IPS-18a (cell line): ENCODE results near the gene C3orf38.

ENCODE experiments used
- H3K27ac ChIP-seq: one replicate; pipeline ENCODE4 v1.5.1; 2013; ENCODE audit warnings: low read length
- H3K27me3 ChIP-seq: one replicate; pipeline ENCODE4 v1.6.1; 2013; ENCODE audit warnings: mild to moderate bottlenecking, low read length; ENCODE audit not compliant: control insufficient read depth, insufficient read depth
- H3K36me3 ChIP-seq: one replicate; pipeline ENCODE4 v1.6.1; 2013; ENCODE audit warnings: low read depth, low read length; ENCODE audit not compliant: control insufficient read depth
- H3K4me1 ChIP-seq: one replicate; pipeline ENCODE4 v1.6.1; 2013; ENCODE audit warnings: low read depth, low read length; ENCODE audit not compliant: control insufficient read depth
- H3K4me3 ChIP-seq: one replicate; pipeline ENCODE4 v1.5.1; 2013; ENCODE audit warnings: low read length
- H3K9ac ChIP-seq: one replicate; pipeline ENCODE4 v1.6.1; 2013; ENCODE audit warnings: mild to moderate bottlenecking, low read length, moderate library complexity
- H3K9me3 ChIP-seq: one replicate; pipeline ENCODE4 v1.6.1; 2013; ENCODE audit warnings: low read depth, low read length; ENCODE audit not compliant: control insufficient read depth

C3orf38 gene

DNA sequence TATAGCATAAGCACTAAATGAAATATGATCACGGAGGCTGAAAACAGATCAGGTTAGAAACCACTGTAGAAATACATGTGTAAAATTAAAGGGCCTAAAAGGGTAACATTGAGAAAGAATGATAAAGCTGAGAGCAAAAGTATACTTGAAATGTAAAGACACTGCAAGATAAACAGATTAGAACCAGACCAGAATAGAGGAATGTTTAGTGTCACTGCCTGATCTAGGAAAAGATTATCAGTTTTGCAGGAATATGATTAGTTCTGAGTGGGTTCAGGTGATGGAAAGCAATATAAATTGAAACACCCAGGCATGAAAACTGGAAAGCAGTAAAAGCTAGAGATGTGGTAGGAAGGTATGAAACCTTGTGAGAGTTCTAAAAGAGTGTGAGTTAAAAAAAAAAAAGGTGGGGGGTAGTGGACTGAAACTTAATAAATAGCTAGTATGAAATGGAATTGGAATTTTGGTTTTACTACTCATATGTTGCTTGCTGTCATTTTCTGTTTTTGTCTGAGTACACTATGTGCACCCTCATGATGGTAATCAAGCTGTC is 16.0 kb upstream of the C3orf38 start:
- Histone ChIP-seq H3K4me1 (no peaks in the 10 kb centered on the region), H3K9me3 (no peaks in the 10 kb centered on the region), H3K9ac (no peak overlapping the region), H3K27ac (no peak overlapping the region), H3K36me3 (peaks cover 3% of the 10 kb centered on the region), H3K27me3 (no peaks in the 10 kb centered on the region), H3K4me3 (no peak overlapping the region)

DNA sequence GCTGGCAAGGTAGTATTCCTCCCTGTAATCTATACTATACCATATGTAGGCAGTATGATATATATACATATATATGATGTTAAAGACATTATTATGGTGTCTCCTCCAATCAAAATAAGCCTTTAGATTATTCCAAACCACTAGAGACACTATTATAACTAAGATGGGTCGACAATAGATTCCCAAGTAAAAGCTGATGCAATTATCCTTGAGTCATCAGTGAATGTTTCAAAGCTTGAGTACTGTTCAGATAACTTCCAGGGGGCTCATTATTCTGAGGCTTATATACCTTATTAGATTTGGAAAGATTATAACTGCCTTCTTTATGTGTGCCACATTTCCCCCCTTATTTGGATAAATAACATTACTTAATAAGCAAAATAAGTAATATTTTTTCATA is 11.9 kb upstream of the C3orf38 start:
- H3K4me3 ChIP-seq: no peak overlapping the region
- no peak overlapping the region for H3K27ac ChIP-seq
- no peak overlapping the region for H3K9ac ChIP-seq
- peaks cover 13% of the 10 kb centered on the region for H3K4me1 ChIP-seq
- no peaks in the 10 kb centered on the region for H3K9me3 ChIP-seq
- peaks cover 24% of the 10 kb centered on the region for H3K36me3 ChIP-seq
- no peaks in the 10 kb centered on the region for H3K27me3 ChIP-seq

DNA sequence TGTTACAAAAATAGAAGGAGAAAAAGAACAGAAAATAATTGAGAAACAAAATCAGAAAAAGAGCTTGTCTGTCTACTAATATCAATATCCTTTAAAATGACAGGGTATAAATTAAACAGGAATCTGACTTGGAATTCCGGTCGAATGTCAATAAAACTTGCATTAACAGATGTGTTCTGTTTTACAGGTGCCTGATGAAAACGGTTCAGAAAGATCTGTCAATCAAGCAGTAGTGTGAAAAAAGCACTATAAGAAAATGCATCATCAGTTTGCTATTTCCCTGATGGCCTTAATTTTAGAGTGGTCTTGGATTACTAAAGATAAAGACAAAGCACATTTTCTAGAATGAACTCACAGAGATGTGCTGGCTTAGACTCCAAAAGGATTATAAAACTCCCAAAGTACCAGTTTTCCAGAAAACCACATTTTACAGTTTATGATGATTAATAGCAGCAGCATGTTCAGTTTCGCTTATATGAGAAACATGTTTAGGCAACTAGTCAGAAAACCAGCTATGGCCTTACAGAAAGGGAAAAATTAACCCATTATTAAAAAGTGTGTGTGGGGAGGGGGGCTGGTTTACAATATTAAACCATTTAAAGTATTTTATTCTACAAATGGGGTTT is 8.2 kb upstream of the C3orf38 start:
- H3K9ac ChIP-seq: no peak overlapping the region
- no peak overlapping the region for H3K27ac ChIP-seq
- peaks cover 15% of the 10 kb centered on the region for H3K4me1 ChIP-seq
- H3K4me3 ChIP-seq: no peak overlapping the region
- no peaks in the 10 kb centered on the region for H3K9me3 ChIP-seq
- peaks cover 24% of the 10 kb centered on the region for H3K36me3 ChIP-seq
- H3K27me3 ChIP-seq: no peaks in the 10 kb centered on the region

DNA sequence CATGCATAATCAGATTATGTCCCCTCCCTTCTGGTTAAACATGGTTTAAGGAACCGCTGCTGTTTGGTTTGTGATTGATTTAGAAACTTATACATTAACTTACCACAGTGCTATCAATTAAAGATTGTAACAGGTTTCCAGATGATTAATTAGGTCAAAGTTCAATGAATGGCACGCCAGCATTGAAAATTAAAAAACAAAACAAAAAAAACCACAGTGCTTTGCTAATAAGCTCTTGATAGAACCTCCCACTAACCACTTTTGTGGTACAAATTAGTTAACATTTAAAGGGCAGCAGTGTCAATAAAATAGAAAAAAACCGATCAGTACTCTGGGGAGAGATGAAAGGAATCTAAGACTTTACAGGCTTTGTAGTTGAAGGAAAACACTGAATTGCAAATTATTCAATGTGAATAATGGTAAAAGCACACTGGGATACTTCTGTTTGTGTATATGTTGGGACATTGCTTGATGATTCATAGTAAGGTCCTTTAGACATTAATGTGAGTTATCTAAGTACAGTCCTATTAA is 7.6 kb upstream of the C3orf38 start:
- no peak overlapping the region for H3K9ac ChIP-seq
- H3K9me3 ChIP-seq: no peaks in the 10 kb centered on the region
- peaks cover 24% of the 10 kb centered on the region for H3K36me3 ChIP-seq
- peaks cover 15% of the 10 kb centered on the region for H3K4me1 ChIP-seq
- H3K27me3 ChIP-seq: no peaks in the 10 kb centered on the region
- no peak overlapping the region for H3K4me3 ChIP-seq
- no peak overlapping the region for H3K27ac ChIP-seq

DNA sequence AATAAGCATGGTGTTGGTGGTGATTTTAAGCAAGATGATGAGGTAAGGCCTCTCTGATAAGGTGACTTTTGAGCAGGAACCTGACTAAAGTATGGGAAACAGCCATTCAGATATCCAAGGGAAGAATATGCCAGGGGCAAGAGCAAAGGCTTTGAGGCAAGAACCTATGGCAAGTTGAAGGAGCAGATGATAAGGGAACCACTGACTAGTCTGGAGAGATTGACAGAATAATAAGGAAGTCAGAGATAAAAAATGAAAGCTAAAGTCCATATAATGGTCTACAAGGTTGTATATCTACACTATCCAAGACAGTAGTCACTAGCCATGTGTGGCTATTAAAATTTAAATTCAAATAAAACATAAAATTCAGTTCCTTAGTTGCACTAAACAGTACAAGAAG is 2.5 kb upstream of the C3orf38 start:
- Histone ChIP-seq H3K9ac (no peak overlapping the region), H3K36me3 (no peaks in the 10 kb centered on the region), H3K4me3 (no peak overlapping the region), H3K4me1 (peaks cover 15% of the 10 kb centered on the region), H3K27me3 (no peaks in the 10 kb centered on the region), H3K9me3 (no peaks in the 10 kb centered on the region), H3K27ac (no peak overlapping the region)

DNA sequence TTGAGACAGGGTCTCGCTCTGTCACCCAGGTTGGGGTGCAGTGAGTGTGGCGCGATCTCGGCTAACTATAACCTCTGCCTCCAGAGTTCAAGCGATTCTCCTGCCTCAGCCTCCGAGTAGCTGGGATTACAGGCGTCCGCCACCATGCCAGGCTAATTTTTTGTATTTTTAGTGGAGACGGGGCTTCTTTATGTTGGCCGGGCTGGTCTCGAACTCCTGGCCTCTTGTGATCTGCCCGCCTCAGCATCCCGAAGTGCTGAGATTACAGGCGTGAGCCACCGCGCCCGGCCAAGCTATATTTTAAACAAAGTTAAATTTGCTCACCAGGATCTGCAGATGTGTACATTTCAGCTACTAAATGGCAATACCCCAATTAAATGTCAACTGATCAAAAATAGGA is 1.1 kb upstream of the C3orf38 start:
- Histone ChIP-seq H3K27ac (no peak overlapping the region), H3K9ac (peak overlapping the region; percentile 91), H3K4me3 (peak overlapping the region; percentile 96), H3K4me1 (peaks cover 8% of the 10 kb centered on the region), H3K36me3 (peaks cover 8% of the 10 kb centered on the region), H3K27me3 (no peaks in the 10 kb centered on the region), H3K9me3 (no peaks in the 10 kb centered on the region)

DNA sequence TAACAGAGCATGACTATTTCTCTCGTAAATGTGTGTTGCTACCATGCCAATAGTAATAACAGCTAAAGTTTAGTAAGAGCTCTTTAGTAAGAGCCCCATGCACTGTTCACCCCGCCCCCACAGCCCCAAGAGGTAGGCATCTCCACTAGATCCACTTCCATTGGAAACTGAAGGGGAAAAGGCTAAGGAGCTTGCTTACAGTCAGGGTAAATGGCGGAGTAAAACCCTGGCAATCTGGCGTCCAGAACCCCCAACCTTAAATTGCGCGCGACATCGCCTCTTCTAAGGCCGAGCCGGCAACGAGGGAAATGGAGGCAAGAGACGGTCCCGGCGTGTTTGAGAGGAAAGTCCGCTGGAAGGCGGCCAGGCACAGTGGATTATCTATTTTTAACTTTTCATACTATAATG is 654 bp upstream of the C3orf38 start:
- Histone ChIP-seq H3K4me1 (peaks cover 8% of the 10 kb centered on the region), H3K4me3 (peak overlapping the region; percentile 96), H3K36me3 (peaks cover 8% of the 10 kb centered on the region), H3K27ac (peak overlapping the region; percentile 71), H3K9me3 (no peaks in the 10 kb centered on the region), H3K9ac (peak overlapping the region; percentile 91), H3K27me3 (no peaks in the 10 kb centered on the region)

DNA sequence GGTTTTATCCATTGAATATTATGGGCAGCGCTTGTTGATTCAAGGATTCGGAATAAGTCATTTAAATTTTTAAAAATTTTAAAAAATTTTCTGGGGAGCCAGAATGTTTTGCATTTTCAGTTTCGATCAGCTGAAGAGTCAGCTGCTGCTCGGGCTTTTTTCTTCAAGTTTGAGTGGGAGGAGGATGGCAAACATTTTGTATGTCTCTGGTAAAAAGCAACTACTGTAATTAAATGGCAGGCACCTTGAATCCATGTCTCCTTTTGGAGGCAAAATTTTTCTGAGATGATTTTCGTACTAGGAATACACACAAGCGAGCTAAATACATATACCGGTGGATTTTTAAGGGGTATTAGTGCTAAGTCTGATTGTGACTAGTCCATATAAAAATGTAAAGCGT is 612 bp downstream of the C3orf38 start:
- no peaks in the 10 kb centered on the region for H3K27me3 ChIP-seq
- peak overlapping the region; percentile 96 for H3K4me3 ChIP-seq
- H3K27ac ChIP-seq: peak overlapping the region; percentile 24
- H3K9me3 ChIP-seq: no peaks in the 10 kb centered on the region
- peak overlapping the region; percentile 91 for H3K9ac ChIP-seq
- H3K36me3 ChIP-seq: peaks cover 16% of the 10 kb centered on the region
- H3K4me1 ChIP-seq: peaks cover 8% of the 10 kb centered on the region

DNA sequence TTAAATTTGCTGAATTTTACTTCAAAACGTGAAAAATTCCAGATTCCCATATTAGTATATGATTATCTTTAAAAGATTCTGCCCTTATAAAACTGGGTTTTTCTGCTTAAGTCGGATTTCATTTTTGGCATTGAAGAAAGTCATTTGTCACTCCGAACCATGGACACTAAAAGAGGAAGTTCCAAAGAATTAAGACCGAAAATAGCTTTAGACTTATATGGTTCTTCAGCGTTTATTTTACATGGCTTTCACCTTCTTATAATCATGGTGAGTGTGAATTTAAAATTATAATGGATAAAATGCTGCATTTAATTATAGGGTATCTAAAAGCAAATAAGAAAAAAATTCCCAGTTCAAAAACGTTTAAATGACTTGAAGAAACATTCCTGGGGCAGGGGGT is 1.0 kb downstream of the C3orf38 start:
- peaks cover 8% of the 10 kb centered on the region for H3K4me1 ChIP-seq
- H3K27me3 ChIP-seq: no peaks in the 10 kb centered on the region
- no peaks in the 10 kb centered on the region for H3K9me3 ChIP-seq
- peak overlapping the region; percentile 91 for H3K9ac ChIP-seq
- H3K4me3 ChIP-seq: peak overlapping the region; percentile 96
- H3K27ac ChIP-seq: peak overlapping the region; percentile 24
- H3K36me3 ChIP-seq: peaks cover 21% of the 10 kb centered on the region

DNA sequence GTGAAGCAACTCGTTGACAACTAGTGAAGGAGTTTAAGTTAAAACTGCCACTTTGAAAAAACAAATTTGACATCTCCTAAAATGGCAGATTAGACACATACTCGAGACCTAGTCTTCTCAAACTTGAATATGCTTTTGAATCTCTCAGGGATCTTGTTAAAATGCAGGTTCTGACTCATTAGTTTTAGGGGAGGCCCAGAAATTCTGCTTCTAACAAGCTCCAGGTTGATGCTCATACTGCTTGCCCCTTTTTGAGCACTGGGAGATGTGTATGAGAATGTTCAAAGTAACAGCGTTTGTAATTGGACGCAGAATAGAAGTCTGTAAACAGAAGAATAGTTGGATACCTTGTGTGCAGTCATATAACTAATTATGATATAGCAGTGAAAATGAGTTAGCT is 1.6 kb downstream of the C3orf38 start:
- Histone ChIP-seq H3K9ac (no peak overlapping the region), H3K27ac (no peak overlapping the region), H3K4me1 (peaks cover 8% of the 10 kb centered on the region), H3K27me3 (no peaks in the 10 kb centered on the region), H3K4me3 (peak overlapping the region; percentile 96), H3K36me3 (peaks cover 26% of the 10 kb centered on the region), H3K9me3 (no peaks in the 10 kb centered on the region)

DNA sequence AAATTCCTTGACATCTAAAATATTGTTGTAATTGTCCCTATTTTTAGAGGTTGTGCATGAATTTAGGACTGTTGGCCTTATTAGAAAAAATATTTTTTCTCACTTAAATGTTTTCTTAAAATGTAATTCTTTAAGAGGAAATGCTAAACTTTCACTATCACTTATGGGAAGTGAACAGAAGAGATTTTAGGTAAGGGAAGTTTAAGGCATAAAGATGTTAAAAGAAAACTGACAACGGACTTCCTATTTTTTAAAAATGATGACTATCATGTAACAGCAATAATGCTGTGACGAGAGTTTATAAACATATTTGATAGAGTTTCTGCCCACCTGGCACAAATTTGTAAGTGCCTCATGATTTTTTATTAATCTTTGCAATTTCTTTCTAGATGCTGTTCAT is 3.1 kb downstream of the C3orf38 start:
- Histone ChIP-seq H3K9me3 (no peaks in the 10 kb centered on the region), H3K4me3 (no peak overlapping the region), H3K4me1 (peaks cover 7% of the 10 kb centered on the region), H3K9ac (no peak overlapping the region), H3K36me3 (peaks cover 40% of the 10 kb centered on the region), H3K27me3 (no peaks in the 10 kb centered on the region), H3K27ac (no peak overlapping the region)

DNA sequence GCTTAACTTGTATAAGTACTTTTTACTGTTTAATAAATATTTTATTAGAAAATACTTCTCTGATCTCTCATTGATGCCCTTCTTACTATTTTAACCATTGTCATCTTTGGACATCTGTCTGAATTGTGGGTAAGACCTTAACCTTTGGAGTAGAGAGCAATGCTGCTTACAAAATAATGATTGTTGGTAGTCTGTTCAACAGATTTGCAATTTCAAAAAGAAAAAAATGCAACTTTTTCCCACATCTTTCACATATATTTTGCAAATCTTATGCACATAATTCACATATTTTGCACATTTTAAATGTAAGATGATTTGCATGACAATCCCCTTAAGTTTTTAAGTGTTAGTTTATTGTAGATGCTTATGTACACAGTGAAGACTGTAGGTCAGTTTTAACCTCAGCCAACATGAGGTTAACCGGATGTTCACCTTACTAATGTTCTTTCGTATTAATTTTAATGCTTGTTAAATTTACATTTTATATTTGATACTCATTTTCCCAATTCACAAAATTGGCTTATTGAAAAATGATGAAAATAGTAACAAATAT is 16.7 kb downstream of the C3orf38 start:
- H3K36me3 ChIP-seq: peaks cover 10% of the 10 kb centered on the region
- H3K27ac ChIP-seq: no peak overlapping the region
- no peak overlapping the region for H3K4me3 ChIP-seq
- no peaks in the 10 kb centered on the region for H3K27me3 ChIP-seq
- H3K9me3 ChIP-seq: no peaks in the 10 kb centered on the region
- no peak overlapping the region for H3K9ac ChIP-seq
- no peaks in the 10 kb centered on the region for H3K4me1 ChIP-seq
